Measurements from ENCODE around the gene EMX1.
"Not testable (repeated sequence)": the region's sequence is repeated elsewhere in the genome, so short reads cannot be mapped to it uniquely, and the experiment has no call there.

The EMX1 gene

GRCh38 chr2:72892506-72893173 lies 24.7 kb upstream of the EMX1 start:
- Histone ChIP-seq H3K9me3 (ENCODE audit: low read length) (no peaks in the 10 kb centered on the region), H3K4me1 (ENCODE audit: insufficient read depth, low read length) (peaks cover 19% of the 10 kb centered on the region), H3K27me3 (ENCODE audit: control insufficient read depth in 1 of 2, insufficient read depth in 2 of 2, low read length in 2 of 2) (peaks cover 0 to 31% of the 10 kb centered on the region in 2 donors), H3K36me3 (ENCODE audit: insufficient read depth, low read length) (peaks cover 17% of the 10 kb centered on the region), H3K9ac (ENCODE audit: low read length) (no peak overlapping the region), H3K27ac (ENCODE audit: low read depth, low read length) (no peak overlapping the region), H3K4me3 (ENCODE audit: low read depth in 1 of 2, low read length in 2 of 2) (no peak overlapping the region)

GRCh38 chr2:72893594-72894319 lies 23.6 kb upstream of the EMX1 start:
- Histone ChIP-seq H3K4me3 (ENCODE audit: low read depth in 1 of 2, low read length in 2 of 2) (no peak overlapping the region), H3K4me1 (ENCODE audit: insufficient read depth, low read length) (peaks cover 9% of the 10 kb centered on the region), H3K27ac (ENCODE audit: low read depth, low read length) (no peak overlapping the region), H3K27me3 (ENCODE audit: control insufficient read depth in 1 of 2, insufficient read depth in 2 of 2, low read length in 2 of 2) (peaks cover 0 to 31% of the 10 kb centered on the region in 2 donors), H3K36me3 (ENCODE audit: insufficient read depth, low read length) (peaks cover 17% of the 10 kb centered on the region), H3K9ac (ENCODE audit: low read length) (no peak overlapping the region), H3K9me3 (ENCODE audit: low read length) (no peaks in the 10 kb centered on the region)

DNA sequence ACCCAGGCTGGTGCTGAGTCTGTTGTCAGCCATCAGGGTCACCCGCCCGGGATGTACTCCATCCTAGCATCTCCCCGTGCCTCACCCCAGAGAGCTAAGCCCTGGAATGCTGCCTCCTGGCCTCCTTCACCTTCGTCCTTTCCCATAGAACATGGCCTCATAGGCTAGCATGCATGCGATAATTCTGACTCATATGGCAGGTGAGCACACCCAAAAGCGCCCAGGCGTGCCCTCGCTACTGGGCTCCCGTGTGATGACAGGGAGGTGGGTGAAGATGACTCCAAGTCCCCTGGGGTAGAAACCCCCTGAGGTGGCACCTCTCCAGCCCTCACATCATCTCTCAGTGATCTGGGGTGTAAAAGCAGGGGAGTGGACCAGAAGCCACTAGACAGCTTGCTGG lies 22.8 kb upstream of the EMX1 start:
- no peak overlapping the region for H3K27ac ChIP-seq (ENCODE audit: low read depth, low read length)

GRCh38 chr2:72895154-72895553 lies 22.2 kb upstream of the EMX1 start:
- Histone ChIP-seq H3K4me1 (ENCODE audit: insufficient read depth, low read length) (no peaks in the 10 kb centered on the region), H3K4me3 (ENCODE audit: low read depth in 1 of 2, low read length in 2 of 2) (no peak overlapping the region), H3K27me3 (ENCODE audit: control insufficient read depth in 1 of 2, insufficient read depth in 2 of 2, low read length in 2 of 2) (peaks cover 0 to 31% of the 10 kb centered on the region in 2 donors), H3K36me3 (ENCODE audit: insufficient read depth, low read length) (peaks cover 17% of the 10 kb centered on the region), H3K9ac (ENCODE audit: low read length) (no peak overlapping the region), H3K27ac (ENCODE audit: low read depth, low read length) (no peak overlapping the region), H3K9me3 (ENCODE audit: low read length) (no peaks in the 10 kb centered on the region)

More for the DNA sequence above, 22.8 kb upstream of the EMX1 start:
- peaks cover 4% of the 10 kb centered on the region for H3K4me1 ChIP-seq (ENCODE audit: insufficient read depth, low read length)
- H3K27me3 ChIP-seq (ENCODE audit: control insufficient read depth in 1 of 2, insufficient read depth in 2 of 2, low read length in 2 of 2) = peaks cover 0 to 31% of the 10 kb centered on the region in 2 donors
- H3K4me3 ChIP-seq (ENCODE audit: low read depth in 1 of 2, low read length in 2 of 2) = no peak overlapping the region
- H3K9me3 ChIP-seq (ENCODE audit: low read length) = no peaks in the 10 kb centered on the region
- no peak overlapping the region for H3K9ac ChIP-seq (ENCODE audit: low read length)
- peaks cover 17% of the 10 kb centered on the region for H3K36me3 ChIP-seq (ENCODE audit: insufficient read depth, low read length)

DNA sequence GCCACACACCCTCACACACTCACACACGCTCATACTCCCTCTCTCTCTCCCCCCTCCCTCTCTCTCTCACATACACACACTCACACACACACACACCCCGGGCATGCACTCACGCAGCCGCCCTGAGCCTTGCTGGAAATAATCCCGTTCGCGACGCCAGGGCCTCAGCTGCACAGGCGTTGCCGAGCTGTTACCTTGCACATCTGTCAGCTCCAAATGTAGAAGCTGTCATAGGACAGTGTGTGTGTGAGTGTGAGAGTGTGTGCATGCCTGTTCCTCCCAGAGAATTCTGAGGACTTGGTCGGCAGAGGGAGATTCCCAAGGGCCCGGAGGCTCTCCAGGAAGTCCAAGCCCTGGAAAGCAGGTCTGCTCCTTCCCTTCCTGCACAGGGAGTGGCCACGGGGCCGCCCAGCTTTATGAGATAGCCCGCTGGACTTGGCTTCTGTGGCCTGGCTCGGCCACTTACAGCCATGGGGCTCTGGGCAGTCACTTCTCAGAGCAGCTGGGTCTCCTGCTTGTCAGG lies 21.5 kb upstream of the EMX1 start:
- no peak overlapping the region for H3K9ac ChIP-seq (ENCODE audit: low read length)
- no peak overlapping the region for H3K4me3 ChIP-seq (ENCODE audit: low read depth in 1 of 2, low read length in 2 of 2)
- H3K9me3 ChIP-seq (ENCODE audit: low read length) = no peaks in the 10 kb centered on the region
- no peak overlapping the region for H3K27ac ChIP-seq (ENCODE audit: low read depth, low read length)
- H3K4me1 ChIP-seq (ENCODE audit: insufficient read depth, low read length) = no peaks in the 10 kb centered on the region
- H3K36me3 ChIP-seq (ENCODE audit: insufficient read depth, low read length) = peaks cover 17% of the 10 kb centered on the region
- H3K27me3 ChIP-seq (ENCODE audit: control insufficient read depth in 1 of 2, insufficient read depth in 2 of 2, low read length in 2 of 2) = peaks cover 0 to 31% of the 10 kb centered on the region in 2 donors

GRCh38 chr2:72896446-72896845 lies 20.9 kb upstream of the EMX1 start:
- H3K36me3 ChIP-seq (ENCODE audit: insufficient read depth, low read length) = peaks cover 11% of the 10 kb centered on the region
- no peak overlapping the region for H3K27ac ChIP-seq (ENCODE audit: low read depth, low read length)
- H3K9me3 ChIP-seq (ENCODE audit: low read length) = no peaks in the 10 kb centered on the region
- no peak overlapping the region for H3K9ac ChIP-seq (ENCODE audit: low read length)
- peaks cover 0 to 31% of the 10 kb centered on the region in 2 donors for H3K27me3 ChIP-seq (ENCODE audit: control insufficient read depth in 1 of 2, insufficient read depth in 2 of 2, low read length in 2 of 2)
- H3K4me3 ChIP-seq (ENCODE audit: low read depth in 1 of 2, low read length in 2 of 2) = no peak overlapping the region
- H3K4me1 ChIP-seq (ENCODE audit: insufficient read depth, low read length) = no peaks in the 10 kb centered on the region

GRCh38 chr2:72897785-72898584 lies 19.3 kb upstream of the EMX1 start:
- Histone ChIP-seq H3K9me3 (ENCODE audit: low read length) (no peaks in the 10 kb centered on the region), H3K4me3 (ENCODE audit: low read depth in 1 of 2, low read length in 2 of 2) (no peak overlapping the region), H3K4me1 (ENCODE audit: insufficient read depth, low read length) (no peaks in the 10 kb centered on the region), H3K27ac (ENCODE audit: low read depth, low read length) (no peak overlapping the region), H3K36me3 (ENCODE audit: insufficient read depth, low read length) (no peaks in the 10 kb centered on the region), H3K27me3 (ENCODE audit: control insufficient read depth in 1 of 2, insufficient read depth in 2 of 2, low read length in 2 of 2) (peaks cover 0 to 31% of the 10 kb centered on the region in 2 donors), H3K9ac (ENCODE audit: low read length) (no peak overlapping the region)

GRCh38 chr2:72898585-72898906 lies 18.8 kb upstream of the EMX1 start:
- Histone ChIP-seq H3K4me3 (ENCODE audit: low read depth in 1 of 2, low read length in 2 of 2) (no peak overlapping the region), H3K27ac (ENCODE audit: low read depth, low read length) (no peak overlapping the region), H3K36me3 (ENCODE audit: insufficient read depth, low read length) (no peaks in the 10 kb centered on the region), H3K27me3 (ENCODE audit: control insufficient read depth in 1 of 2, insufficient read depth in 2 of 2, low read length in 2 of 2) (peaks cover 0 to 28% of the 10 kb centered on the region in 2 donors), H3K9me3 (ENCODE audit: low read length) (no peaks in the 10 kb centered on the region), H3K4me1 (ENCODE audit: insufficient read depth, low read length) (no peaks in the 10 kb centered on the region), H3K9ac (ENCODE audit: low read length) (no peak overlapping the region)

- no peaks in the 10 kb centered on the region for H3K9me3 ChIP-seq (ENCODE audit: low read length)
- no peaks in the 10 kb centered on the region for H3K4me1 ChIP-seq (ENCODE audit: insufficient read depth, low read length)
- no peaks in the 10 kb centered on the region for H3K36me3 ChIP-seq (ENCODE audit: insufficient read depth, low read length)
- no peak overlapping the region for H3K4me3 ChIP-seq (ENCODE audit: low read depth in 1 of 2, low read length in 2 of 2)
- H3K27me3 ChIP-seq (ENCODE audit: control insufficient read depth in 1 of 2, insufficient read depth in 2 of 2, low read length in 2 of 2) = peaks cover 0 to 11% of the 10 kb centered on the region in 2 donors
- no peak overlapping the region for H3K27ac ChIP-seq (ENCODE audit: low read depth, low read length)
- H3K9ac ChIP-seq (ENCODE audit: low read length) = no peak overlapping the region
These were observed 17.0 kb upstream of the EMX1 start for GRCh38 chr2:72900191-72900825.

DNA sequence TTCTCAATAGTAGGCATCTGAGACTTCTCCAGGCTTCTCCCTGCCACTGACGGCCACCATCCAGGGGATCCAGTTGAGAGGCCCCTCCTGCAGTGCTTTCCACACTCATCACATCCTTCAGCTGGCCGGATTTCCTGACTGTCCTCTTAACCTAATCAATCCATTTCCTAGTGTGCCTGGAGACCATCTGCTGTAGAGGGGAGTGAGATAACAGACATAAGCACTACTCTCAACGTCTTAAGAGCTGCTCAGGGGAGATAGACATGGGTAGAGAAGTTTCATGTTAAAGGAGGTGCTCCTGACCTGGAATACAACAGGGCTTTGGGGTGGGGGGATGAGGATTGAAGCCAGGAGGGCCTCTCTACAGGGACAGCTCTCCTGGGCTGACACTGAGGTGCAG lies 15.9 kb upstream of the EMX1 start:
- Histone ChIP-seq H3K4me3 (ENCODE audit: low read depth in 1 of 2, low read length in 2 of 2) (no peak overlapping the region), H3K4me1 (ENCODE audit: insufficient read depth, low read length) (no peaks in the 10 kb centered on the region), H3K27ac (ENCODE audit: low read depth, low read length) (no peak overlapping the region), H3K27me3 (ENCODE audit: control insufficient read depth in 1 of 2, insufficient read depth in 2 of 2, low read length in 2 of 2) (peaks cover 0 to 5% of the 10 kb centered on the region in 2 donors), H3K36me3 (ENCODE audit: insufficient read depth, low read length) (no peaks in the 10 kb centered on the region), H3K9me3 (ENCODE audit: low read length) (peaks cover 5% of the 10 kb centered on the region), H3K9ac (ENCODE audit: low read length) (no peak overlapping the region)

- not testable (repeated sequence) for H3K36me3 ChIP-seq (ENCODE audit: insufficient read depth, low read length); H3K4me1 ChIP-seq (ENCODE audit: insufficient read depth, low read length); H3K9ac ChIP-seq (ENCODE audit: low read length); H3K27ac ChIP-seq (ENCODE audit: low read depth, low read length); H3K4me3 ChIP-seq (ENCODE audit: low read depth in 1 of 2, low read length in 2 of 2); H3K9me3 ChIP-seq (ENCODE audit: low read length)
- peaks cover 29 to 35% of the 10 kb centered on the region in 2 donors for H3K27me3 ChIP-seq (ENCODE audit: control insufficient read depth in 1 of 2, insufficient read depth in 2 of 2, low read length in 2 of 2)
These were observed 9.9 kb upstream of the EMX1 start for GRCh38 chr2:72907369-72907768.
